ENCODE measurements around the gene PEX3.

PEX3 gene

GRCh38 chr6:143450453-143451371 is at the start of gene PEX3, which contains the start of gene ADAT2:
Gene PEX3, plus strand, starts transcription at chr6:143450805. Its CDS starts 238 bp downstream, at chr6:143451043.
Gene ADAT2, minus strand, starts transcription at chr6:143450695. Its CDS starts 37 bp downstream, at chr6:143450658.
- TF ChIP-seq CTCF (IDR thresholded peaks at IDR 0.05; ENCODE audit: borderline replicate concordance, control extremely low read depth, extremely low read depth, insufficient read depth, missing control alignments), result no peak
- peak; percentile 92 for DNase-seq (ENCODE audit: low spot score)
- in situ Hi-C loops (cut with MboI; ENCODE audit: low sequenced_read_pairs, unreplicated experiment), result no loop called here

- in situ Hi-C loops (cut with MboI; ENCODE audit: low sequenced_read_pairs, unreplicated experiment), result no loop called here
- TF ChIP-seq CTCF (IDR thresholded peaks at IDR 0.05; ENCODE audit: borderline replicate concordance, control extremely low read depth, extremely low read depth, insufficient read depth, missing control alignments), result no peak
- no peak for DNase-seq (ENCODE audit: low spot score)
Observed at GRCh38 chr6:143401068-143401446, 49.5 kb upstream of the PEX3 start.

- DNase-seq (ENCODE audit: low spot score), result no peak
- no peak for TF ChIP-seq CTCF (IDR thresholded peaks at IDR 0.05; ENCODE audit: borderline replicate concordance, control extremely low read depth, extremely low read depth, insufficient read depth, missing control alignments)
- in situ Hi-C loops (cut with MboI; ENCODE audit: low sequenced_read_pairs, unreplicated experiment), result no loop called here
Observed at GRCh38 chr6:143401636-143402370, 48.8 kb upstream of the PEX3 start.

GRCh38 chr6:143402721-143403336 is 47.8 kb upstream of the PEX3 start:
- DNase-seq (ENCODE audit: low spot score), result no peak
- TF ChIP-seq CTCF (IDR thresholded peaks at IDR 0.05; ENCODE audit: borderline replicate concordance, control extremely low read depth, extremely low read depth, insufficient read depth, missing control alignments), result no peak
- in situ Hi-C loops (cut with MboI; ENCODE audit: low sequenced_read_pairs, unreplicated experiment), result no loop called here

- in situ Hi-C loops (cut with MboI; ENCODE audit: low sequenced_read_pairs, unreplicated experiment), result no loop called here
- TF ChIP-seq CTCF (IDR thresholded peaks at IDR 0.05; ENCODE audit: borderline replicate concordance, control extremely low read depth, extremely low read depth, insufficient read depth, missing control alignments), result no peak
- no peak for DNase-seq (ENCODE audit: low spot score)
Observed at GRCh38 chr6:143405373-143406154, 45.0 kb upstream of the PEX3 start.
